Thyroid gland (tissue), 4 donors: ENCODE results near the gene WDR49.

Experiments used
- POLR2A ChIP-seq, 2 donors: fragments of 450-650 bp; IDR thresholded peaks; one replicate each; pipeline ENCODE4 v1.6.1; 2017; ENCODE audit warnings: antibody characterized with exemption in 2 of 2, mild to moderate bottlenecking in 2 of 2, moderate library complexity in 1 of 2
- TF ChIP-seq, protein P1 (sequence below), 6 experiments: fragments of 200-600 bp in 3 of 6; fragments of 450-650 bp in 3 of 6; sonication (generic) in 3 of 6; IDR thresholded peaks; one replicate each; pipeline ENCODE4 v1.5.1; 2016 to 2019; ENCODE audit warnings: antibody characterized with exemption in 6 of 6, mild to moderate bottlenecking in 2 of 6, inconsistent platforms in 1 of 6, moderate library complexity in 1 of 6

DNA sequence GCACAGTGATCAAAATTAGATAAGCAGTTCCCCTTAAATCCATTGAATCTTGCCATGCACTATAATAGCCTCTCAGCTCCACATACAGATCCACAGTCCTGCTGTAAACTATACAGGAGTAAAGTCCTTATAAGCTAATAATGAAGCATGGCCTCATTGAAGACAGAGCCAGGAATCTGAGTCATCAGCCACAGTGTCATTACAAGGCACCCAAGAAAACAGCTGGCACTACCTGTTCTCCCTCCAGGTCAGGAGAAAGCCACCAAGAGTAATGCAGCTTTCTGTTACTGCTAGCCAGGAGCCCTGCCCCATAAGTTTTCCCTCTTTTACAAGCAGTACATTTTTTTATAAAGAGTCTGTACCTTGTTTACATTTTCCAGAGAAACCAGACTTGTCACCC lies 27.3 kb downstream of the WDR49 start:
- TF ChIP-seq, protein P1, sequence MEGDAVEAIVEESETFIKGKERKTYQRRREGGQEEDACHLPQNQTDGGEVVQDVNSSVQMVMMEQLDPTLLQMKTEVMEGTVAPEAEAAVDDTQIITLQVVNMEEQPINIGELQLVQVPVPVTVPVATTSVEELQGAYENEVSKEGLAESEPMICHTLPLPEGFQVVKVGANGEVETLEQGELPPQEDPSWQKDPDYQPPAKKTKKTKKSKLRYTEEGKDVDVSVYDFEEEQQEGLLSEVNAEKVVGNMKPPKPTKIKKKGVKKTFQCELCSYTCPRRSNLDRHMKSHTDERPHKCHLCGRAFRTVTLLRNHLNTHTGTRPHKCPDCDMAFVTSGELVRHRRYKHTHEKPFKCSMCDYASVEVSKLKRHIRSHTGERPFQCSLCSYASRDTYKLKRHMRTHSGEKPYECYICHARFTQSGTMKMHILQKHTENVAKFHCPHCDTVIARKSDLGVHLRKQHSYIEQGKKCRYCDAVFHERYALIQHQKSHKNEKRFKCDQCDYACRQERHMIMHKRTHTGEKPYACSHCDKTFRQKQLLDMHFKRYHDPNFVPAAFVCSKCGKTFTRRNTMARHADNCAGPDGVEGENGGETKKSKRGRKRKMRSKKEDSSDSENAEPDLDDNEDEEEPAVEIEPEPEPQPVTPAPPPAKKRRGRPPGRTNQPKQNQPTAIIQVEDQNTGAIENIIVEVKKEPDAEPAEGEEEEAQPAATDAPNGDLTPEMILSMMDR (IDR thresholded peaks at IDR 0.05), result no peak
- no peak for TF ChIP-seq POLR2A (IDR thresholded peaks at IDR 0.05)
